ENCODE measurements around the gene OCEL1. TPM values are rescaled to one million over a fixed set of nuclear protein-coding genes. Genes with fewer than 3 reads are reported as not detected.

Gene OCEL1
- polyA plus RNA-seq, 1 donor from 2014 or later, result 1.9 TPM

DNA sequence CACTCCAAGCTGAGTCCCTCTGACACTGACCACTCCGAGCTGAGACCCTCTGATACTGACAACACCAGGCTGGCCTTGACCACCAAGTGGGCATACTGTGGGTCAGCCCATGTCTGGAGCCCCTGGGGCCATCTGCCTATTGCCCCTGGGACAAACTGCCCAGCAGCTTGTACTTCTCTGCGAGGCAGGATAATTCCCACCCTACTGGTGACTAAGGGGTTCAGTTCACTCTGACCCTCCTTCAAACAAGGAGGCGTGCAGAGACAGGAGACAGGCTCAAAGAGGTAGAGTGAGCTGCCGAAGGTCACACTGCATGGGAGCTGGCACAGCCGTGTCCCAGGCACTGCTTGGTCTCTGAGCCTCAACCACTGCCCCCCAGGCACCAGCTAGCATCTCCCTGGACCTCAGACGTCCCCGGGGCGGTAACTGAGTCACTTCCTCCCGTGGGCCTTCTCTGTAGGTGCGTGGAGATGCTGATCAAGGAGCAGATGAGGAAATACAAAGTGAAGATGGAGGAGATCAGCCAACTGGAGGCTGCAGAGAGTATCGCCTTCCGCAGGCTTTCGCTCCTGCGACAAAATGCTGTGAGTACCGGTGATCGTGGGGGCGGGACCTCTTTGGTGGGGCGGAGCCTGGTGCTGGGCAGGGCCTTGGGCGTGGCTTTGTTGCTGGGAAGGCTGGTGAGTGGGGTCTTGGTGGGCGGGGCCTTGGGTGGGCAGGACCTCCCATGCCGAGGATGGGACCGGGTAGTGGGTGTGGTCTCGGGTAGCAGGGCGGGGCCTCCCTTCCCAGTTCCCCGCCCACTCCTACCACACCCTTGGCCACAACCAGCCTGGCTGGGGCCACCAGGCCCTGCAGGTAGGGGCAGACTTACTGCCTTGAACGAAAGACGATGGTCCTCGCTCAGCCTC, 16.6 kb upstream of the OCEL1 start:
- no peak overlapping the region for H3K4me3 ChIP-seq (ENCODE audit: low read length)
- no peaks in the 10 kb centered on the region for H3K36me3 ChIP-seq (ENCODE audit: insufficient read depth, low read length)

GRCh38 chr19:17210296-17210695, 15.7 kb upstream of the OCEL1 start:
- Histone ChIP-seq H3K36me3 (ENCODE audit: insufficient read depth, low read length) (no peaks in the 10 kb centered on the region), H3K79me2 (replicated peaks; ENCODE audit: insufficient read depth, low read length) (no peaks in the 10 kb centered on the region), H3K9me3 (ENCODE audit: low read length) (no peaks in the 10 kb centered on the region), H3K9me2 (ENCODE audit: insufficient read depth, low read length) (no peaks in the 10 kb centered on the region), H3K27ac (ENCODE audit: low read length) (no peak overlapping the region), H3K4me3 (ENCODE audit: low read length) (no peak overlapping the region), H3K4me2 (ENCODE audit: low read length) (no peak overlapping the region), H2AFZ (ENCODE audit: low read depth, low read length) (no peak overlapping the region), H3K27me3 (ENCODE audit: insufficient read depth, low read depth, low read length) (no peaks in the 10 kb centered on the region), H3K9ac (ENCODE audit: low read length) (no peak overlapping the region), H3F3A (ENCODE audit: insufficient read depth, low read length, poor library complexity, severe bottlenecking) (no peaks in the 10 kb centered on the region), H4K20me1 (ENCODE audit: insufficient read depth) (no peaks in the 10 kb centered on the region)
- no peak for TF ChIP-seq RAD21 (conservative IDR thresholded peaks at IDR 0.05)
- TF ChIP-seq, protein P1, sequence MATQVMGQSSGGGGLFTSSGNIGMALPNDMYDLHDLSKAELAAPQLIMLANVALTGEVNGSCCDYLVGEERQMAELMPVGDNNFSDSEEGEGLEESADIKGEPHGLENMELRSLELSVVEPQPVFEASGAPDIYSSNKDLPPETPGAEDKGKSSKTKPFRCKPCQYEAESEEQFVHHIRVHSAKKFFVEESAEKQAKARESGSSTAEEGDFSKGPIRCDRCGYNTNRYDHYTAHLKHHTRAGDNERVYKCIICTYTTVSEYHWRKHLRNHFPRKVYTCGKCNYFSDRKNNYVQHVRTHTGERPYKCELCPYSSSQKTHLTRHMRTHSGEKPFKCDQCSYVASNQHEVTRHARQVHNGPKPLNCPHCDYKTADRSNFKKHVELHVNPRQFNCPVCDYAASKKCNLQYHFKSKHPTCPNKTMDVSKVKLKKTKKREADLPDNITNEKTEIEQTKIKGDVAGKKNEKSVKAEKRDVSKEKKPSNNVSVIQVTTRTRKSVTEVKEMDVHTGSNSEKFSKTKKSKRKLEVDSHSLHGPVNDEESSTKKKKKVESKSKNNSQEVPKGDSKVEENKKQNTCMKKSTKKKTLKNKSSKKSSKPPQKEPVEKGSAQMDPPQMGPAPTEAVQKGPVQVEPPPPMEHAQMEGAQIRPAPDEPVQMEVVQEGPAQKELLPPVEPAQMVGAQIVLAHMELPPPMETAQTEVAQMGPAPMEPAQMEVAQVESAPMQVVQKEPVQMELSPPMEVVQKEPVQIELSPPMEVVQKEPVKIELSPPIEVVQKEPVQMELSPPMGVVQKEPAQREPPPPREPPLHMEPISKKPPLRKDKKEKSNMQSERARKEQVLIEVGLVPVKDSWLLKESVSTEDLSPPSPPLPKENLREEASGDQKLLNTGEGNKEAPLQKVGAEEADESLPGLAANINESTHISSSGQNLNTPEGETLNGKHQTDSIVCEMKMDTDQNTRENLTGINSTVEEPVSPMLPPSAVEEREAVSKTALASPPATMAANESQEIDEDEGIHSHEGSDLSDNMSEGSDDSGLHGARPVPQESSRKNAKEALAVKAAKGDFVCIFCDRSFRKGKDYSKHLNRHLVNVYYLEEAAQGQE (IDR thresholded peaks at IDR 0.05; ENCODE audit: borderline replicate concordance), result no peak
- TF ChIP-seq MXI1 (conservative IDR thresholded peaks at IDR 0.05; ENCODE audit: poor library complexity, severe bottlenecking), result no peak
- no peak for TF ChIP-seq SMC3 (conservative IDR thresholded peaks at IDR 0.05; ENCODE audit: poor library complexity)
- no peak for TF ChIP-seq POLR2AphosphoS5 (IDR thresholded peaks at IDR 0.05)
- TF ChIP-seq EZH2 (IDR thresholded peaks at IDR 0.05; ENCODE audit: borderline replicate concordance, insufficient read depth, low read length, poor library complexity, severe bottlenecking), result no peak
- no peak for TF ChIP-seq CTCF (IDR thresholded peaks at IDR 0.05; ENCODE audit: poor library complexity, severe bottlenecking)

More for the DNA sequence above, 16.6 kb upstream of the OCEL1 start:
- Histone ChIP-seq H3K9me2 (ENCODE audit: insufficient read depth, low read length) (no peaks in the 10 kb centered on the region), H4K20me1 (ENCODE audit: insufficient read depth) (no peaks in the 10 kb centered on the region), H3K9ac (ENCODE audit: low read length) (no peak overlapping the region), H2AFZ (ENCODE audit: low read depth, low read length) (no peak overlapping the region), H3K27me3 (ENCODE audit: insufficient read depth, low read depth, low read length) (no peaks in the 10 kb centered on the region), H3K79me2 (replicated peaks; ENCODE audit: insufficient read depth, low read length) (no peaks in the 10 kb centered on the region), H3K27ac (ENCODE audit: low read length) (no peak overlapping the region), H3F3A (ENCODE audit: insufficient read depth, low read length, poor library complexity, severe bottlenecking) (no peaks in the 10 kb centered on the region), H3K9me3 (ENCODE audit: low read length) (no peaks in the 10 kb centered on the region), H3K4me2 (ENCODE audit: low read length) (no peak overlapping the region)
- no peak for TF ChIP-seq EZH2 (IDR thresholded peaks at IDR 0.05; ENCODE audit: borderline replicate concordance, insufficient read depth, low read length, poor library complexity, severe bottlenecking)
- TF ChIP-seq TAF1 (IDR thresholded peaks at IDR 0.05; ENCODE audit: low read depth), result no peak
- TF ChIP-seq CTCF (IDR thresholded peaks at IDR 0.05; ENCODE audit: poor library complexity, severe bottlenecking), result no peak
- TF ChIP-seq RAD21 (conservative IDR thresholded peaks at IDR 0.05), result no peak
- no peak for TF ChIP-seq POLR2AphosphoS5 (IDR thresholded peaks at IDR 0.05)
- TF ChIP-seq MXI1 (conservative IDR thresholded peaks at IDR 0.05; ENCODE audit: poor library complexity, severe bottlenecking), result no peak
- TF ChIP-seq, protein P1 (IDR thresholded peaks at IDR 0.05; ENCODE audit: borderline replicate concordance), result no peak
- TF ChIP-seq SMC3 (conservative IDR thresholded peaks at IDR 0.05; ENCODE audit: poor library complexity), result no peak
